NCI-H2196 treated with DMSO at 0.1 percent for 48 hours (cell line): ENCODE results near the gene PLK1.
A peak's percentile ranks its signal among the peaks of the same experiment; 100 is the strongest.
"Not testable (repeated sequence)": the region's sequence is repeated elsewhere in the genome, so short reads cannot be mapped to it uniquely, and the experiment has no call there.

Experiments
- DNase-seq: peaks from one replicate; lab custom pipeline; 2025; ENCODE audit not compliant: unreplicated experiment; lab: John Stamatoyannopoulos, UW

Gene PLK1

DNA sequence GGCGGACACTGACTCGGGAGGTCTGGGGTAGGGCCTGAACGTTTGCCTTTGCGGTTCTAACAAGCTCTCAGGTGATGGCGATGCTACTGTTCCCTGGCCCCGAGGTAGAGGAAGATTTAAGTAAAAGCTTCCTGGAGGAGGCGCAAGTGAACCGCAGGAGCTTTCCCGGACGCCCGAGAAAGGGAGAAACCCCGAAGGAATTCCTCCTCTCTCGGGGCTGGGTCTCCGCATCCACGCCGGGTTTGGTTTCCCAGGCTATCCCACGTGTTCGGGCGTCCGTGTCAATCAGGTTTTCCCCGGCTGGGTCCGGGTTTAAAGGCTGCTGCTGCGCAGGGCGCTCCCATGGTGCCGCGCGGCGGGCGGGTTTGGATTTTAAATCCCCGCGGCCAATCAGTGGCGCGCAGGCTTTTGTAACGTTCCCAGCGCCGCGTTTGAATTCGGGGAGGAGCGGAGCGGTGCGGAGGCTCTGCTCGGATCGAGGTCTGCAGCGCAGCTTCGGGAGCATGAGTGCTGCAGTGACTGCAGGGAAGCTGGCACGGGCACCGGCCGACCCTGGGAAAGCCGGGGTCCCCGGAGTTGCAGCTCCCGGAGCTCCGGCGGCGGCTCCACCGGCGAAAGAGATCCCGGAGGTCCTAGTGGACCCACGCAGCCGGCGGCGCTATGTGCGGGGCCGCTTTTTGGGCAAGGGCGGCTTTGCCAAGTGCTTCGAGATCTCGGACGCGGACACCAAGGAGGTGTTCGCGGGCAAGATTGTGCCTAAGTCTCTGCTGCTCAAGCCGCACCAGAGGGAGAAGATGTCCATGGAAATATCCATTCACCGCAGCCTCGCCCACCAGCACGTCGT, at the start of gene PLK1:
Gene PLK1 (plus strand): TSS at position 460 of the 844 bp plus-strand sequence. CDS start 44 bp downstream, at position 504.
- peak; percentile 75 for DNase-seq

DNA sequence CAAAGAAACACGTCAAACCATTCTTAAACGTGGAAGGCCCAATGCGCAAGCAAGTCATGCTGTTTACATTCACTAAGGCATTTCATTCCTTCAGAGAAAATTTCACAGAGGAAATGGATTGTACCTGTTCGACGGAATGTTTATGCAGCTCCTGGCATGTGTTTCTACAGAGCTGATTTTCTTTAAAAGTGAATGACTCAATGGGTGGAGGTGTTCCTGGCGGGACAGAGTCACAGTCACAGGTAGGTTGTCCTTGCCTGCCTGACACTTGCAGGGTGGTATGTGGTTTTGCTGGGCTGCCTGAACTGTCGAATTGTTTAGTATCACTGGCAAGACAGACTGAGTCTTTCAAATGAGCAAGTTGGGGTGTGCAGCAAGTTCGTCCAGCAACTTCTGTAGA, 49.2 kb upstream of the PLK1 start:
- no peak for DNase-seq

DNA sequence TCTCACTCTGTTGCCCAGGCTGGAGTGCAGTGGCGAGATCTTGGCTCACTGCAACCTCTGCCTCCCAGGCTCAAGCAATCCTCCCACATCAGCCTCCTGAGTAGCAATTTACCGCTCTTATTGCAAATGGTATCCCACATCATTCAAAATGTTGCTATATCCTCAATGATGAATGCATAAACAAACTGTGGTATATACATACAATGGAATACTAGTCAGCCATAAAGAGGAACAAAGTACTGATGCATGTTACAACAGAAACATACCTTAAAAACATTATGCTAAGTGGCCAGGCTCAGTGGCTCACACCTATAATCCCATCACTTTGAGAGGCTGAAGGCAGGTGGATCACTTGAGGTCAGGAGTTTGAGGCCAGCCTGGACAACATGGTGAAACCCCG, 46.8 kb upstream of the PLK1 start:
- not testable (repeated sequence) for DNase-seq

GRCh38 chr16:23634461-23635036, 44.1 kb upstream of the PLK1 start:
- no peak for DNase-seq

DNA sequence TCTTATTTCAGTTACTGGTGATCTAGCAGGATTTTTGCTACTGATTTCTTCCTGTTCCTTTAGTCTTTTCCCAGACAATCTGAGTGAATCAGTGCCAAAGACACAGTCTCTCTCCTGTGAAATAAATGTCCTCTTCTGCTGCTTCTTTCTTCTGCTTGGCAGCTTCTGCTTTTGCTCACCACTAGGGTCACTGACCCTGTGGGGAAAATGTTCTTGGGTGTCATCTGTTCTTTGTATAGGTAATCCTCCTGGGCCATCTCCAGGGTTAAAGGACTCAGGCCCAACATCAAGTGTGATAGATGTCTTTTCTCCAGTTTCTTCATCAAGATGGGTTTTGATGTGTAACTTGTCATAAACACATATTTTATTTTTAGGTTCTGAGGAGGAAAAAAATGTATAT, 42.7 kb upstream of the PLK1 start:
- DNase-seq, result no peak

DNA sequence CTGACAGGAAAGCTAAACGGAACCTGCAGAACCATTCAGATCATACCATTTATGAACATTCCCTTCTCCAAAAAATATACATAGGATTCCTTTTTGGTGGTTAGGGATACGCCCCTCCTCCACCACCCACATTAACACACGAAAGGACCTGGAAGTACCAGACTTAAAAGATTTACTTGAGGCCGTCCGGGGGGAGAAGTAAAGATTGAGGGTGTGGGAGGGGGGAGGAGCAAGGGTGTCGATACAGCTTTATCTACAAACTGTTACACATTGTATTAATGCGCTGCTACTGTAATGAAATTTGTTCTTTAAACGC, 38.1 kb upstream of the PLK1 start:
- DNase-seq, result no peak

- DNase-seq, result peak; percentile 95
Measured at GRCh38 chr16:23640931-23641765, 37.5 kb upstream of the PLK1 start, which contains the start of the genes DCTN5 and PALB2. Gene DCTN5 (plus strand): TSS chr16:23641466. CDS start chr16:23641543, 77 bp downstream. Gene PALB2 (minus strand): TSS chr16:23641310. CDS start chr16:23641157, 153 bp downstream.

GRCh38 chr16:23642246-23642774, 36.4 kb upstream of the PLK1 start:
- DNase-seq, result no peak

- no peak for DNase-seq
Measured at GRCh38 chr16:23650674-23651416, 27.8 kb upstream of the PLK1 start.

- no peak for DNase-seq
Measured at GRCh38 chr16:23651943-23652468, 26.7 kb upstream of the PLK1 start.

GRCh38 chr16:23663918-23664317, 14.8 kb upstream of the PLK1 start:
- DNase-seq, result no peak

- DNase-seq, result no peak
Measured at GRCh38 chr16:23666571-23667354, 11.9 kb upstream of the PLK1 start.

DNA sequence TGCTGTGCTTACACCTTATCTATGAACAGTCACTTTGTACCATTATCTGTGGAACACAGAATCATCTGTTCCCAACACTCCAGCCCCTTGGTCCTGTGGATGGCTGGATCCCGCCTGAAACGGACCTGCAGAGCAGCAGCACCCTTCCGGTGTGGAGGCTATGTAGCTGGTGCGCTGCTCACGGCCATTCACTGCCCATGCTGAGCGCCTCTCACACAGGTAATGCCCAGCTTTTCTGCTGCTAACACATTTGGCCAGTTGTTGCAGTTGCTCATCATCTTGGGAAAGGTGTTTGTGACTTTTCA, 11.4 kb upstream of the PLK1 start:
- no peak for DNase-seq

DNA sequence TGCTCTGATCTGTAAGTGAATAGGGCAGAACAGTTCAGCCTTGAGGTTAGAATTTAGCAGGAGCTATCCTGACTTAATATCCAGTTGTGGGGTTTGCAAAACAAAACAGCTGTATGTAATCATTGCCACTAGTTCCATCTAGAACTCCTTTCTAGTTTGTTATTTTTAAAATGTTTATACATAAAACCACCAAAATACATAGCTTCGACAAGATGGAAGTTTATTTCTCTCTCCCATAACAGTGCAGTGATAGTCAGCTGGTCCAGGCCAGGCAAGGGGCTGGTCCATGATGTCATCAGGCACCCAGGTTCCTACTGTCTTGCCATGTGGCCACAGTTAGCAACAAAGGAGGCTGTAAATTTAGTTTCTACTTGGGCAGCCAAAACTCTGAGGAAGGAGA, 10.5 kb upstream of the PLK1 start:
- DNase-seq, result no peak

DNA sequence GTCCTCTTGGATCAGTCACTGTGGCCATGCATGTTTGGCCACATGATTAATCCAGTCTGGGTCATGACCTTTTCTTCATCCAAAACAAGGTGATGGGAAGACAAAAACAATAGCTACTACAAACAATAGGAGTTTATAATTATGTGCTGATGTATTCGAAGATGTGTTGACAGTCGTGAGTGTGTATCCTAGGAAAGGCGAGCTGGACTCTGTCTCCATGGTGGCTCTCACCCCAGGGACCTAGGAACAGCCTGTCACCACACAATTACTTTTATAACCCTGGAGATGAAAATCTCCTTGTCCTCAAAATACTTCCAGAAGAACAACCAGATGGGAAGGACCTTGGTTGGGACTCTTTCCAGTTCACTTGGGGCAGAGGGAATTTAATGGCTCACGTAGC, 9.8 kb upstream of the PLK1 start:
- no peak for DNase-seq

DNA sequence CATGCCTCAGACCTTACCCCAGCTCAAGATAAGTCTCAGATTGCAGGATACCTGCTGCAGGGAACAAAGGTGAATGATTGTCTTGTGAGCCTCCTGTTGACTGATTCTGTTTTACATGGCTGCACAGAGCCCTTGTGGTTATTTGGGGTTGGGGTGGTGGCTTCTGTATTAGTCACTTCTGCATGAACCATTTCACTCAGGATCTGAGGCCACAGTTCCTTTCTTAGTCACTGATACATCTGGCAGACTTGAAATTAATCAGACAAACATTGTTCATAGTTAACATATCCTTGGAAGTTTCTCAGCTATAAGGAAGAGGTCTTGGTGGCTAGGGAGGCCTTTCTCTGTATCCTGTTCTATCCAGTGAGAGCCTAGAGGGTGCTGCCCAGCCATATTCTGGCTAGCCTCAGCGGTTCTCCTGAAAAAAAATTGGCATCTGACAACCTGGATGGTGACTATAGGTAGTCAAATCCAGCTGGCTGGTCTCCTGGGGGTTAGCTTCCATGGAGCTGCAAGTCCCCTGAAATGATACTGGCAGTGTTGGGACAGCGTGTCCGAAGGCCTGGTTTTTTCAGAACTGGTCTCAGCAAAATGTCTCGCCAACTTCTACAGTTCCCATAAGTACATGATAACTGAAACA, 8.4 kb upstream of the PLK1 start:
- no peak for DNase-seq

- no peak for DNase-seq
Measured at GRCh38 chr16:23673971-23674614, 4.6 kb upstream of the PLK1 start.

- no peak for DNase-seq
Measured at GRCh38 chr16:23676924-23677480, 1.7 kb upstream of the PLK1 start.
